ENCODE data around the gene CLTA. TPM values are rescaled to one million over a fixed set of nuclear protein-coding genes. Genes with fewer than 3 reads are reported as not detected.

The CLTA gene
- total RNA-seq, 4 donors from 2014 or later, result 136 to 195 (median 158) TPM

- Histone ChIP-seq H3K4me3 (peak overlapping the region in 1 of 2 donors; percentile 41), H3K9me3 (peaks cover 0 to 5% (median 0%) of the 10 kb centered on the region in 3 donors), H3K27ac (peak overlapping the region; percentile 82 to 95 (median 93)), H3K36me3 (peaks cover 0 to 12% of the 10 kb centered on the region in 2 donors), H3K27me3 (no peaks in the 10 kb centered on the region), H3K4me1 (peaks cover 3 to 94% (median 67%) of the 10 kb centered on the region in 3 donors)
- no peak for TF ChIP-seq POLR2A (IDR thresholded peaks at IDR 0.05)
- 58 to 73% methylated on average over 2 to 8 of the region's 13 CpGs for WGBS, 2 donors (ENCODE audit: low coverage in 1 of 2)
- ATAC-seq, result no peak
These were observed 47.5 kb upstream of the CLTA start for GRCh38 chr9:36143245-36143641.

- Histone ChIP-seq H3K27me3 (no peaks in the 10 kb centered on the region), H3K4me3 (no peak overlapping the region), H3K9me3 (peaks cover 0 to 5% (median 0%) of the 10 kb centered on the region in 3 donors), H3K4me1 (peaks cover 8 to 94% (median 75%) of the 10 kb centered on the region in 3 donors), H3K27ac (peak overlapping the region in 3 of 4 donors; percentile 8 to 94 (median 92)), H3K36me3 (peaks cover 0 to 12% of the 10 kb centered on the region in 2 donors)
- 69% methylated on average over 6 to 12 of the region's 12 CpGs for WGBS, 2 donors (ENCODE audit: low coverage in 1 of 2)
- no peak for ATAC-seq
- TF ChIP-seq POLR2A (IDR thresholded peaks at IDR 0.05), result no peak
- no peak for TF ChIP-seq EP300 (IDR thresholded peaks at IDR 0.05)
- TF ChIP-seq POLR2AphosphoS5 (IDR thresholded peaks at IDR 0.05), result no peak
- no peak for TF ChIP-seq CTCF (IDR thresholded peaks at IDR 0.05)
These were observed 46.1 kb upstream of the CLTA start for GRCh38 chr9:36144309-36145232.

- WGBS, 2 donors (ENCODE audit: low coverage in 1 of 2), result 89 to 93% methylated on average over 3 to 4 of the region's 4 CpGs
- peaks cover 0 to 5% (median 0%) of the 10 kb centered on the region in 3 donors for H3K9me3 ChIP-seq
- TF ChIP-seq POLR2AphosphoS5 (IDR thresholded peaks at IDR 0.05), result no peak
- TF ChIP-seq POLR2A (IDR thresholded peaks at IDR 0.05), result no peak
- TF ChIP-seq EP300 (IDR thresholded peaks at IDR 0.05), result no peak
- no peak for TF ChIP-seq CTCF (IDR thresholded peaks at IDR 0.05)
- no peaks in the 10 kb centered on the region for H3K27me3 ChIP-seq
- peaks cover 0 to 23% of the 10 kb centered on the region in 2 donors for H3K36me3 ChIP-seq
- H3K4me3 ChIP-seq, result no peak overlapping the region
- ATAC-seq, result no peak
- H3K4me1 ChIP-seq, result peaks cover 8 to 94% (median 74%) of the 10 kb centered on the region in 3 donors
- H3K27ac ChIP-seq, result peak overlapping the region in 3 of 4 donors; percentile 42 to 89 (median 85)
These were observed 44.8 kb upstream of the CLTA start for GRCh38 chr9:36145970-36146369.

GRCh38 chr9:36146651-36147050 lies 44.1 kb upstream of the CLTA start:
- H3K36me3 ChIP-seq, result peaks cover 0 to 30% of the 10 kb centered on the region in 2 donors
- 88 to 100% methylated on average over 1 to 3 of the region's 10 CpGs for WGBS, 2 donors (ENCODE audit: low coverage in 1 of 2)
- TF ChIP-seq CTCF (IDR thresholded peaks at IDR 0.05) (no peak), POLR2AphosphoS5 (IDR thresholded peaks at IDR 0.05) (no peak), EP300 (IDR thresholded peaks at IDR 0.05) (no peak), POLR2A (IDR thresholded peaks at IDR 0.05) (no peak)
- H3K27me3 ChIP-seq, result no peaks in the 10 kb centered on the region
- H3K27ac ChIP-seq, result peak overlapping the region in 3 of 4 donors; percentile 42 to 89 (median 85)
- no peak overlapping the region for H3K4me3 ChIP-seq
- peaks cover 8 to 94% (median 67%) of the 10 kb centered on the region in 3 donors for H3K4me1 ChIP-seq
- H3K9me3 ChIP-seq, result peaks cover 0 to 5% (median 0%) of the 10 kb centered on the region in 3 donors
- ATAC-seq, result no peak

- Histone ChIP-seq H3K4me3 (no peak overlapping the region), H3K27me3 (no peaks in the 10 kb centered on the region), H3K27ac (peak overlapping the region in 3 of 4 donors; percentile 85 to 89 (median 87)), H3K9me3 (peaks cover 0 to 5% (median 0%) of the 10 kb centered on the region in 3 donors), H3K36me3 (peaks cover 0 to 35% of the 10 kb centered on the region in 2 donors), H3K4me1 (peaks cover 5 to 94% (median 58%) of the 10 kb centered on the region in 3 donors)
- TF ChIP-seq POLR2AphosphoS5 (IDR thresholded peaks at IDR 0.05), result no peak
- TF ChIP-seq EP300 (IDR thresholded peaks at IDR 0.05), result no peak
- no peak for ATAC-seq
- 60 to 80% methylated on average over 1 to 2 of the region's 14 CpGs for WGBS, 2 donors (ENCODE audit: low coverage in 1 of 2)
These were observed 43.1 kb upstream of the CLTA start for GRCh38 chr9:36147441-36148175.

Measured in gastroesophageal sphincter (tissue), 4 donors.